LNCAP (cell line): ENCODE measurements around the gene ANKRD33.

Experiments used
- TF ChIP-seq, protein P1 (sequence below): fragments of 450-650 bp; IDR thresholded peaks from 2 replicates; pipeline ENCODE4 v1.5.1; 2017; ENCODE audit warnings: mild to moderate bottlenecking

The ANKRD33 gene

DNA sequence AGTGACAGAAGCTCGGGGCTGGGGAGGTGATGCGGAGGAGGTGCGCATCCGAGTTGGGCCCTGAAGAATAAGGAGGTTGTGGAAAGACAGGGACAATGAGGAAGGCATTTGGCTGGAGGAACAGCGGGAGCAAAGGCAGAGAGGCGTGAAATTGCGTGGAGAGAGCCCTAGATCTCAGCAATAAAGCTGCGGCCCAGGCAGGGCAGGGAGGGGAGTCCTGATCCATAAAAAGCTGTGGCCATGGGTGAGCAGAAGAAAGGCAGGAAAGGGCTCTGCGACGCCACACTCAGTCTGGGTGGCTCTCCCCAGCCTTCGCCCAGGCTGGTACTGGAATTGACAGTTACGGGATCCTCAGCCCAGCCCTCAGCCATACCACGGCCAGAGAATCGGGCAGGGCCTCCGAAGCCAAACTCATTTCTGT, 41.6 kb upstream of the ANKRD33 start:
- TF ChIP-seq, protein P1, sequence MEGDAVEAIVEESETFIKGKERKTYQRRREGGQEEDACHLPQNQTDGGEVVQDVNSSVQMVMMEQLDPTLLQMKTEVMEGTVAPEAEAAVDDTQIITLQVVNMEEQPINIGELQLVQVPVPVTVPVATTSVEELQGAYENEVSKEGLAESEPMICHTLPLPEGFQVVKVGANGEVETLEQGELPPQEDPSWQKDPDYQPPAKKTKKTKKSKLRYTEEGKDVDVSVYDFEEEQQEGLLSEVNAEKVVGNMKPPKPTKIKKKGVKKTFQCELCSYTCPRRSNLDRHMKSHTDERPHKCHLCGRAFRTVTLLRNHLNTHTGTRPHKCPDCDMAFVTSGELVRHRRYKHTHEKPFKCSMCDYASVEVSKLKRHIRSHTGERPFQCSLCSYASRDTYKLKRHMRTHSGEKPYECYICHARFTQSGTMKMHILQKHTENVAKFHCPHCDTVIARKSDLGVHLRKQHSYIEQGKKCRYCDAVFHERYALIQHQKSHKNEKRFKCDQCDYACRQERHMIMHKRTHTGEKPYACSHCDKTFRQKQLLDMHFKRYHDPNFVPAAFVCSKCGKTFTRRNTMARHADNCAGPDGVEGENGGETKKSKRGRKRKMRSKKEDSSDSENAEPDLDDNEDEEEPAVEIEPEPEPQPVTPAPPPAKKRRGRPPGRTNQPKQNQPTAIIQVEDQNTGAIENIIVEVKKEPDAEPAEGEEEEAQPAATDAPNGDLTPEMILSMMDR = no peak

DNA sequence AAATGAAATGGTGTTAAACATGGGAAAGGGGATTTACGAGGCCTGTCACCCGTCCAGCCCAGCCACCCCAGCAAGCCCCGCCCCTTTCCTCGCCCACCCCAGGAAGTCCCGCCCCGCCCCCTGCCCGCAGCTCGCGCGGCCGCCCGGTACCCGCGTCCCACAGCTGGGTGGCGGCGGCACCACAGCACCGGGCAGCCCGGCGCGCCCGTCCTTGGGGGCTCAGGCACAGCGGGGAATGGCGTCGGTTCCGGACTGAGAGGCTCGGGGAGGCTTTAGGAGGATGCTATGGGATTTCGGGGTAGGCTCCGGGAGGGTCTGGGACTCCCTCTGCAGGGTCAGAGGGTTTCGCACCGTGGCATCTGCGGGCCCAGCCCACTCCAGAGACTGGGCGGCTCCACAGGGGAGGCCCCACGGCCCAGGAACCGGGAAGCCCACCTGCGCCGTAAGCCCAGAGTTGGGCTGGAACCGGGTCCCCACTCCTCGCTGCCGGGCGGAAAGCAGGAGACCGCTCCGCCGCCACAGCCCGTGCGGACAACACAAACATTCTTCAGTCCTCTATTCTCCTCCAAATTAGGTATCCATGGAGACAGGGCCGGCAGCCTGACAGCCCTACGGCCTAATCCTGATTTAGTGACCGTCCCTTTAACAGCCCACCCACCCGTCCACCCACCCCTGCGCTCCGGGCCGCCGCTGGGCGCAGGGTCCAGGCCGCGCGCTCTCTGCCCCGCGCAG, 40.8 kb upstream of the ANKRD33 start:
- TF ChIP-seq, protein P1 = no peak

DNA sequence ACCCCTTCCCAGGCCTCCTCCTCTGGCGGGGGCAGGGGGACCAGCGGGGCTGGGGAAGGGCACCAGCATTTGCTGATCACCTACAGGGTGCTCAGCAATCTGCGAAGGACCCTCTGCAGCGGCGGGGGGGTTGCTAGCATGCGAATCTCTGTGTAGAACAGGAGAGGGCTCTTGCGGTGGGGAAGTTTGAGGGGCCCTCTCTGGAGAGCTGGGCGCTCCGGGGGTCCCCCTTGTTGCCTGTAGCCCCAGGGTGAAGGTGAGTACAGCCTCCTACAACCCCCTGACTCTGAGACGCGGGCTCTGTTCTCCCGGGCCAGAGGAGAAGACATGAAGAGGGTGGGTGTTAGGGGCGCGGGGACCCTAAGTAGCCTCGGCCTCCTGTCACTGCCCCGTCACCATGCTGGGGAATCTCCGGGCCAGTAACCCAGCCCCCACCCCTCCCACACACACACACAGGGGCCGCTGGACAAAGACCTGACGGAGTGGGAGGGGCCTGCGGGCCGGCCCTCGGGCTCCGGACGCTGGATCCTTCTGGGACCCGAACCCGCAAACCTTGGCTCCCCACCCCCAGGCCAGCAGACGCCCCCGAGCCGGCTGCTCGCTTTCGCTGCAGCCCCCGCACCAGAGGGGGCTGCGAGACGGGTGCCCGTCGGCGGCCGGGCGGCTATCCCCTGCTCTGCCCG, 40.1 kb upstream of the ANKRD33 start:
- TF ChIP-seq, protein P1 = no peak

DNA sequence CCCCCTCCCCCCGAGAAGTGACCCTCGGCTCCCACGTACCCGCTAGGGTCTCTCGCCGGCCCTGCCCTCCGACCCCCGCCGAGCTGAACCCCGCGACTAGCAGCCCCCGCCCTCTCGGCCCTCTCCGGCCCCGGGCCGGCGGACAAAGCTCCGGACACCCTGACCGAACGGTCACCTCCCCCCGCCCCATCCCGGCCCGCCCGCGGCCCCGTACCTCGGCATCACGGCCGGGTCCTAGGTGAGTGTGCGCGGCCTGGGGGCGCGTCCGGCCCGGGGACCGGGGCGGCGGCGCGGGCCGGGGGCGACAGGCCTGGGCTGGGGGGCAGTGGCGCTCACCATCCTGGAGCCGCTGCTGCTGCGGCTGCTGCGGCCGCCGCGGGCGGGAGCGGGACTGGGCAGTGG, 39.6 kb upstream of the ANKRD33 start, which contains the start of gene FIGNL2:
Gene FIGNL2, minus strand, starts transcription at position 393 of the 402 bp plus-strand sequence. CDS start 26,305 bp downstream, outside the sequence.
- TF ChIP-seq, protein P1 = no peak

GRCh38 chr12:51848841-51849735, 38.8 kb upstream of the ANKRD33 start:
- TF ChIP-seq, protein P1 = no peak

GRCh38 chr12:51850081-51850964, 37.6 kb upstream of the ANKRD33 start:
- TF ChIP-seq, protein P1 = no peak
